Heart left ventricle (tissue), 16 donors: Measurements from ENCODE around the gene GNAT3. TPM values are rescaled to one million over a fixed set of nuclear protein-coding genes. Genes with fewer than 3 reads are reported as not detected.

Experiments used
- ATAC-seq, 4 donors: fragments of 200-7000 bp; cut with Tn5 transposase; one replicate each; pipeline ENCODE4 v1.9.1; 2020 to 2022; ENCODE audit warnings: moderate library complexity in 4 of 4, mild to moderate bottlenecking in 3 of 4, moderate number of reproducible peaks in 1 of 4
- DNase-seq, 5 donors: peaks; one replicate each; pipeline ENCODE4 v3.0.0-alpha.2; 2020
- H3K27ac ChIP-seq, 12 donors: fragments of 200-600 bp; sonication (generic) in 4 of 12; one replicate each; pipeline versions ENCODE4 v1.5.0 to v1.8.0; 2016 to 2022; ENCODE audit warnings: mild to moderate bottlenecking in 2 of 12
- H3K27me3 ChIP-seq, 9 donors: fragments of 200-600 bp; sonication (generic) in 2 of 9; one replicate each; pipeline versions ENCODE4 v1.5.1 to v1.8.0; 2016 to 2022; ENCODE audit warnings: mild to moderate bottlenecking in 3 of 9
- H3K36me3 ChIP-seq, 9 donors: fragments of 200-600 bp; sonication (generic) in 2 of 9; one replicate each; pipeline versions ENCODE4 v1.5.0 to v1.8.0; 2018 to 2022; ENCODE audit warnings: mild to moderate bottlenecking in 2 of 9
- H3K4me1 ChIP-seq, 12 donors: fragments of 200-600 bp; sonication (generic) in 4 of 12; one replicate each; pipeline versions ENCODE4 v1.5.0 to v1.8.0; 2016 to 2022; ENCODE audit warnings: mild to moderate bottlenecking in 3 of 12
- H3K4me3 ChIP-seq, 12 donors: fragments of 200-600 bp; sonication (generic) in 4 of 12; one replicate each; pipeline versions ENCODE4 v1.5.0 to v1.8.0; 2017 to 2022; ENCODE audit warnings: mild to moderate bottlenecking in 9 of 12, moderate library complexity in 4 of 12
- H3K9me3 ChIP-seq, 12 donors: fragments of 200-600 bp; sonication (generic) in 4 of 12; one replicate each; pipeline versions ENCODE4 v1.5.0 to v1.8.0; 2016 to 2022; ENCODE audit warnings: mild to moderate bottlenecking in 1 of 12
- CTCF ChIP-seq, 12 donors: fragments of 200-600 bp; sonication (generic) in 4 of 12; IDR thresholded peaks; one replicate each; pipeline versions ENCODE4 v1.5.0 to v1.8.0; 2018 to 2022; ENCODE audit warnings: antibody characterized with exemption in 12 of 12, mild to moderate bottlenecking in 5 of 12
- POLR2A ChIP-seq, 2 donors: fragments of 450-650 bp; IDR thresholded peaks; one replicate each; pipeline ENCODE4 v1.6.1; 2017; ENCODE audit warnings: antibody characterized with exemption in 2 of 2, mild to moderate bottlenecking in 2 of 2, moderate library complexity in 2 of 2
- WGBS, 4 donors: extraction: QIAGEN DNeasy Blood & Tissue Kit in 2 of 4; methylation state at CpG; one replicate each; pipeline versions ENCODE4 v1.1.5 to v1.1.7; 2013 to 2018; 5-methylcytosine and 5-hydroxymethylcytosine counted together
- intact Hi-C, 10 donors: fragments of 100-400 bp; cut with DNase I; formaldehyde crosslinking; loops; one replicate each; pipeline versions ENCODE4 v1.11.1 to v1.14.2; 2022
- polyA plus RNA-seq, 2 donors: library from polyadenylated mRNA; stranded (reverse); fragments of 200-250 nt; gene quantifications; one replicate each; pipeline ENCODE4 v1.2.3, GENCODE V29; 2013
- total RNA-seq, 9 donors: library from RNA; depleted of rRNA in 2 of 9; stranded (reverse); fragments of >200 nt in 2 of 9; fragmentation: NEBNext Ultra II Directional in 3 of 9; extraction: Animal tissue kit (Norgen Biotek cat#: 25700) in 3 of 9; gene quantifications; one replicate each; pipeline versions ENCODE4 v1.1.0 to v1.2.4, GENCODE V29; 2016 to 2023
- donor health status: ischemic (EF 13 %, LVEDD 7.1; RV severe dilation, severe dysfunction).
- donor health status: healthy with polysubstance abuse.
- donor health status: DM: no; HTN: yes; CAD: no.
- donor health status: DM: no; HTN: no; CAD: no.
- donor health status: ischemic (EF 25% LVEDD 6.9; RV normal size, moderate dysfunction).
- donor health status: ischemic (EF 25% LVEDD 5.7; RV mildly dilated, moderate dysfunction).
- donor health status: healthy.
- donor health status: DM: yes; HTN: yes; CAD: no.
- donor health status: ischemic (EF 35%, LVEDD 5.7; RV mildly dilated, moderate dysfunction).
- donor health status: nonischemic (EF 11% LVEDD 7.7; RV severe dilation, severe dysfunction).
- donor health status: DM: yes; HTN: yes; CAD: no.
- donor health status: PGD.
- donor health status: ischemic (EF 29% LVEDD 5.4; RV normal size, mild dysfunction).
- donor health status: nonischemic (EF 23%, LVEDD 6.1; RV moderate dilation, normal function).

The GNAT3 gene
- total and polyA plus RNA-seq, 11 donors, result not detected

DNA sequence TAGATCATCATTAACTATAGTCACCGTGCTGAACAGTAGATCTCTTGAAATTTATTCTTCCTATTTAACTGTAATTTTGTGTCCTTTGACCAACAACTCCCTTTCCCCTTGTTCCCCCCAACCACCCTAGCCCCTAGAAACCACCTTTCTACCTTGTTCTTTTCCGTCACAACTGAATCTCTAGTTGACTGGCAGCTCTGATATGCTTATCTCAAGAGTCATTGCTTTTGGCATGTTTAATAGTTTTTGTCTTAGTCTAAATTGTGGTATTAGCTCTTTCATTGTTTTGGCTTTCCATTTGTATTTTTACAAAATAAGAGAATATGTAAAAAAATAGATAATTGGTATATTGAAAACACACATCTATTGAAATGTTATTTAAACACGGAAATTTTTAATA is 1.8 kb downstream of the GNAT3 start:
- H3K27me3 ChIP-seq, result no peaks in the 10 kb centered on the region
- no peaks in the 10 kb centered on the region for H3K36me3 ChIP-seq
- 82 to 89% (median 86%) methylated on average over 3 of the region's 3 CpGs for WGBS, 4 donors
- intact Hi-C loops, result no loop called here
- DNase-seq, result no peak
- no peak for ATAC-seq
- H3K4me1 ChIP-seq, result peaks cover 0 to 8% (median 0%) of the 10 kb centered on the region in 12 donors
- H3K9me3 ChIP-seq, result no peaks in the 10 kb centered on the region
- TF ChIP-seq CTCF (IDR thresholded peaks at IDR 0.05) (no peak), POLR2A (IDR thresholded peaks at IDR 0.05) (no peak)
- no peak overlapping the region for H3K4me3 ChIP-seq
- H3K27ac ChIP-seq, result no peak overlapping the region

DNA sequence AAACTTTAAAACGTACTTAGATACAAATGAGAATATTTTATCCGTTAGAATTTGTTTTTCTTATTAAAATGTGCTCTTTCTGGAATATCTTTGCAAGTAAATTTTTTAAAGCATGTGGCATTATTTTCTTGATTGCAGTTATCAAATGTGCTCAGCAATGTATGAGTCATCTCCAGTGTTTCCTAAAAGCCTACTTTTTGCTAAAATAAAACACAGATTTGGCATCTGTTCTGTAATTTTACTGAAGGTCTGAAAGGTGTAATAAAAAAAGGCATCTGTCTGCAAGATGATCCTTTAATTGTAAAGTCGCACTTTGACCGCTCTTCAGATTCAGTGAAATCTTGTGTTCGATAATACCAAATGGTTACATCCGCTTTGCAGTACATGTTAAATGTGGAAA is 3.4 kb downstream of the GNAT3 start:
- DNase-seq (no peak), ATAC-seq (no peak)
- TF ChIP-seq CTCF (IDR thresholded peaks at IDR 0.05), result no peak
- no peak for TF ChIP-seq POLR2A (IDR thresholded peaks at IDR 0.05)
- Histone ChIP-seq H3K9me3 (no peaks in the 10 kb centered on the region), H3K4me1 (peaks cover 0 to 8% (median 0%) of the 10 kb centered on the region in 12 donors), H3K27ac (no peak overlapping the region), H3K36me3 (no peaks in the 10 kb centered on the region), H3K27me3 (no peaks in the 10 kb centered on the region), H3K4me3 (no peak overlapping the region)
- 84 to 92% (median 90%) methylated on average over 6 of the region's 6 CpGs for WGBS, 4 donors
- intact Hi-C loops, result no loop called here

GRCh38 chr7:80505900-80506500 is 5.9 kb downstream of the GNAT3 start:
- TF ChIP-seq CTCF (IDR thresholded peaks at IDR 0.05) (no peak), POLR2A (IDR thresholded peaks at IDR 0.05) (no peak)
- Histone ChIP-seq H3K36me3 (no peaks in the 10 kb centered on the region), H3K4me3 (no peak overlapping the region), H3K27ac (no peak overlapping the region), H3K4me1 (peaks cover 0 to 8% (median 0%) of the 10 kb centered on the region in 12 donors), H3K27me3 (no peaks in the 10 kb centered on the region), H3K9me3 (no peaks in the 10 kb centered on the region)
- WGBS, 4 donors, result 74 to 85% (median 75%) methylated on average over 7 of the region's 7 CpGs
- intact Hi-C loops, result no loop called here
- DNase-seq (no peak), ATAC-seq (no peak)

DNA sequence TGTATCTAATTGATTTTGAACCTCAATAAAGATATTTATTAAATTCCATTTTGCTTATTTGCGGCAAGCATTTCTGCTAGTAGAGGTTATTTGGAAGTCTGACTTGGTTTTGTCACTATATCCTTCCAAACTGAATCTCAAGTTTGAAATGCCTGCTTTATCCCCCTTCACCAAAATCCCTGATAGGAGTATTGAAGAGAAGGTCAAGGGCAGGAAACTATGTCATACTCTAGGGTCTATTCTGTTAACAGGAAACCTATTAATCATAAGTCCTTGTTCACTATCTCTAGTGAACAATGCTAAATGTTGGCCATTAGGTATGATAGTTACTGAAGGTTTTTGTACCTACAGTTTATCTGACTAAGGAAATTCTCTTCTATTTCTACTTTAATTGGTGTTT is 11.5 kb downstream of the GNAT3 start:
- 92 to 97% (median 93%) methylated on average over 1 of the region's 1 CpG for WGBS, 4 donors
- peak in 3 of 4 donors; percentile 34 to 64 (median 53) for ATAC-seq
- no peaks in the 10 kb centered on the region for H3K27me3 ChIP-seq
- H3K36me3 ChIP-seq, result no peaks in the 10 kb centered on the region
- H3K4me1 ChIP-seq, result peaks cover 3 to 42% (median 26%) of the 10 kb centered on the region in 12 donors
- no peak for DNase-seq
- intact Hi-C loops, result loop anchor here in 1 of 10 donors (2.0 to 5.0 kb wide), 2 partner anchors 48 to 97 kb away; no protein-coding TSS in a partner anchor
- H3K4me3 ChIP-seq, result no peak overlapping the region
- H3K27ac ChIP-seq, result peak overlapping the region in 11 of 12 donors; percentile 29 to 83 (median 71)
- TF ChIP-seq CTCF (IDR thresholded peaks at IDR 0.05) (no peak), POLR2A (IDR thresholded peaks at IDR 0.05) (no peak)
- no peaks in the 10 kb centered on the region for H3K9me3 ChIP-seq
